ENCODE measurements around the gene SLC5A9.
"Not testable (repeated sequence)": the region's sequence is repeated elsewhere in the genome, so short reads cannot be mapped to it uniquely, and the experiment has no call there.

Gene SLC5A9

GRCh38 chr1:48214366-48214765, 8.2 kb upstream of the SLC5A9 start:
- DNase-seq (ENCODE audit: low spot score), result not testable (repeated sequence)

DNA sequence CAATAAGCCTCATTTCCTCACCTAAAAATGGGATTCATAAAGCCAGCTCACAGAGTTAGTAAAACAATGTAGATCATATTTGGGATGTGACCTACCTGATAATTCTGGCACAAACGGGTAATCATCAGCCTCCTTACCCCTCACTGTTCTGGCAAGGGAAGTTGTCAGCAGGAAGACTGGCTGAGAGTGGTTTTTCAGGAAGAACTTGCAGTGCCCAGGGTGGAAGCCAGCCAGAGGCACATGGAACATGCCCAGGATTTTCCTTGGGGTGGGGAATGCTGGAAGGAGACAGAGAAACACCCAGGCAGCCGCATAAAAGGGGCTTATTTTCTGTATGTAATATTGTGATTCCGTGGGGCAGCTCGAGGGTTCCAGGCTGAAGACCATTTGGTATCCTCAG, 7.7 kb upstream of the SLC5A9 start:
- DNase-seq (ENCODE audit: low spot score), result no peak

DNA sequence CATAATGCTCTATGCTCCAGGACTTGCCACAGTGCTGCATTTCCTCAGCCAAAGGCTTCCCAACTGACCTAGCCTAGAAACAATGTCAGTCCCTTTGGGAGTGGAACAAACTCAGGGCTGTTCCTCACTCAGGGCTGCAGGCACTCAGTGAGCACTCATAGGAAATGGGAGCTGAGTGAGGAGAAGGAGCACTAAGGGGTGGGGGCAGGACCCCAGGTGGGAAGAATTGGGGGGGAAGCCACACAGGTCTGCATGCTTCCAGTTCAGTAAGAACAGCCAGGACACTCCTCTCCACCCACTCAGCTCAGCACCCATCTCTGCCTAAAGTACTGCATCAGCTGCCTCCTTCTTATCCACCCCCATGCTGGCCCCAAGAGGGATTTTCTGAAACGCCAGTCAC, 7.3 kb upstream of the SLC5A9 start:
- DNase-seq (ENCODE audit: low spot score), result no peak

GRCh38 chr1:48215889-48216288, 6.6 kb upstream of the SLC5A9 start:
- DNase-seq (ENCODE audit: low spot score), result no peak

DNA sequence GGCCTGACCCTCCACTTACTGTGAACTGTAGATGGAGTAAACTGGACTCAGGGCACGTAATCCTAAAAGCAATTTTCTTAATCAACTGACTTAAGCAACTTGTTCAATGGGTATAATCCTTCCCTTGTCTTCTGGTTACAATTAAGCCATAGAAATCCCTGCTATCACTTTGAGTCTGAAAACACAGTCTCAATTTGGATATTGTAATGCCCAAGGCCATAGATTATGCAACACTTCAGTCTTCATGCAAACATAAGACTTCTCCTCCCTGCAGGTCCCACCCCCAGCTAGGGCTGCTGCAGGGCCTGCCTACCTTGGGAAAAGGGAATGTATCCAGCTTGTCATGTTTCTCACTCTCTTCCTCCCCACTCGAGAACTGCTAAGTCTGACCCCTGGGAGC, 6.2 kb upstream of the SLC5A9 start:
- no peak for DNase-seq (ENCODE audit: low spot score)

- no peak for DNase-seq (ENCODE audit: low spot score)
Observed at GRCh38 chr1:48216941-48217340, 5.6 kb upstream of the SLC5A9 start.

DNA sequence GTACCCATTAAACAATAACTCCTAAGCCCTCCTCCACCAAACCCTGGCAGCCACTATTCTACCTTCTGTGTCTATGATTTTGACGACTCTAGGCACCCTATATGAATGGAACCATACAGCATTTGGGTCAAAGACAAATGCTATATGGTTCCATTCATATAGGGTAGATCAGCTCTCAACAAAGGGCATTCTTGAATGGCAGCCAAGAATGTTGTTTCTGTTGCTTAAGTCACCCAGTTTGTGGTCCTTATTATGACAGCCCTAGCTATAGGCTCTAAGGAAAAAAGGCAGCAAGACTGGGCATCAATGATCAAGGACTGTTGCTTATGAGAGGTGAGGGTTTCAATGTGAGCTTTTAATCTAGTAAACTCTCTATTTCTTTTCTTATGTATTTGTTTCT, 4.7 kb upstream of the SLC5A9 start:
- DNase-seq (ENCODE audit: low spot score), result no peak

DNA sequence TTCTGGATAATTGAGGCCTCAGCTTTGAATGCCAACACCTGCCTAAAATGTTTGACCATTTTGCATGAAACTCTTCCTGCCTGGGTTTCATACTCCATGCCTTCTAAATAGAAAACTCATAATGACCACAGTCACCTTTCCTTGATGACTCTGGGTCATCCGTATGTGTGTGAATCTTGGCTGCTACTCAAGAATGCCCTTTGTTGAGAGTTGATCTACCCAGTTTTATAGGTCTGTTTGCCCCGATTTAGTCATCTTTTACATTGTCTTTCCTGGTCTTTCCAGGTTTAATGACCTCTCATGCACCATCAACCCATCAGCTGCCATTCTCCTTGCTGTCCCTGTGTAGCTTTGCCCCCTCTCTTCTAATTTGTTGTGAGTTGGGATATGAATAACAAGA, 2.7 kb upstream of the SLC5A9 start:
- DNase-seq (ENCODE audit: low spot score), result no peak

DNA sequence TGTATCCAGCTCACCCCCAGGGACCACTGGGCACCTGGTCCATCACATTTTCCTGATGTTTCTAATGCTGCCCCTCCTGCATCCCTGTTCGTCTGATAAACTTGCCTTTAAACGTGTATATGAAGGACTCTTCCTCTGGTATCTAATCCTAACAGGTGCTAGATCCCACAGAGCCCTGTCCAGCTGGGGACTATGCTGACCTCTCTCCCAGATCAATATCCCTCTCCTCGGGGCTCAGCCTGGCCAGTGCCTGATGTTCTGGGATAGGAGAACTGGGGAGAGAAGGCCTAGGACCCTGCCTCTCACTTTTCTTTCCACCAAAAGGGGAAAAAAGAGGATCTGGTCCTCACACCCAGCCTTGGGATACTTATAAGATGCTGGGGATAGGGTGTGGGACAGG, 1.4 kb upstream of the SLC5A9 start:
- no peak for DNase-seq (ENCODE audit: low spot score)

- DNase-seq (ENCODE audit: low spot score), result no peak
Observed at GRCh38 chr1:48221657-48222056, 859 bp upstream of the SLC5A9 start.

DNA sequence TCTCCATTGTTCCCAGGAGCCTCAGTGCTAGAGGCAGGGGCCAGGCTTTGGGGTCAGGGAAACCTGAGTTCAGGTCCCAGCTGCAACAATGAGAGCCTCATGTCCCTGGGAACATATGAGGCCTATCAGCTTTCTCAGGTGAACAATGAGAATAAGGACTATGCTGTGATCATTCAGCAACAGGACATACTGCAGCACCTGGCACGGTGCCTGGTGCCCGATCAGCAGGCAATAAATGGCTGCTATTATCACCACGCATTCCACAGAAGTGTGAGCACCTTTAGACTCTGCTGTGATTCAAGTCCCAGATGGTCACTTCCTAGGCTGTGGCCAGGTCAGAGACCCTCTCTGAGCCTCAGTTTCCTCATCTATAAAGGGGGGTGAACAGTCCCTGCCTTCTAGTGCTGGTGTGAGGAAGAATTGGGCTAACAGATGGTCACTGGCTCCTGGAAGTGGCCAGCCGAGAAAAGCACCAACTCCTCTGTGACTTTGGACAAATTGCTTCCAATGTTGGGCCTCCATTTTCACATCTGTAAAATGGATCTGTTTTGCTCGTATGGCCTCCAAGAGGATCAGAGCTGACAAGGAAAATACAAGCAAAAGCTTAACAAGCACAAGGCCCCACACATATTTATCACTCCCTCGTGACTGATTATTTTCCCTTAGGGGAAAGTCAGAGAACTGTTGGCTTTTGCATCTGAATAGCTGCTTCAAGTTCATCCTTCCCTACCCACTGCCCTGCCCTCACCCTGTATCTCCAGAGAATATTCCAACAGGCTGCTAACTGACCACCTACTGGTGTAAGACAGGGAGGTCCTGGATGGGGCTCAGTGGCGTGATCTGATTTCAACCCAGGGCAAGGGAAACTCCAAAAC, 1.1 kb downstream of the SLC5A9 start:
- DNase-seq (ENCODE audit: low spot score), result no peak

- DNase-seq (ENCODE audit: low spot score), result no peak
Observed at GRCh38 chr1:48224791-48225190, 2.3 kb downstream of the SLC5A9 start.

GRCh38 chr1:48225579-48225978, 3.1 kb downstream of the SLC5A9 start:
- DNase-seq (ENCODE audit: low spot score), result no peak

DNA sequence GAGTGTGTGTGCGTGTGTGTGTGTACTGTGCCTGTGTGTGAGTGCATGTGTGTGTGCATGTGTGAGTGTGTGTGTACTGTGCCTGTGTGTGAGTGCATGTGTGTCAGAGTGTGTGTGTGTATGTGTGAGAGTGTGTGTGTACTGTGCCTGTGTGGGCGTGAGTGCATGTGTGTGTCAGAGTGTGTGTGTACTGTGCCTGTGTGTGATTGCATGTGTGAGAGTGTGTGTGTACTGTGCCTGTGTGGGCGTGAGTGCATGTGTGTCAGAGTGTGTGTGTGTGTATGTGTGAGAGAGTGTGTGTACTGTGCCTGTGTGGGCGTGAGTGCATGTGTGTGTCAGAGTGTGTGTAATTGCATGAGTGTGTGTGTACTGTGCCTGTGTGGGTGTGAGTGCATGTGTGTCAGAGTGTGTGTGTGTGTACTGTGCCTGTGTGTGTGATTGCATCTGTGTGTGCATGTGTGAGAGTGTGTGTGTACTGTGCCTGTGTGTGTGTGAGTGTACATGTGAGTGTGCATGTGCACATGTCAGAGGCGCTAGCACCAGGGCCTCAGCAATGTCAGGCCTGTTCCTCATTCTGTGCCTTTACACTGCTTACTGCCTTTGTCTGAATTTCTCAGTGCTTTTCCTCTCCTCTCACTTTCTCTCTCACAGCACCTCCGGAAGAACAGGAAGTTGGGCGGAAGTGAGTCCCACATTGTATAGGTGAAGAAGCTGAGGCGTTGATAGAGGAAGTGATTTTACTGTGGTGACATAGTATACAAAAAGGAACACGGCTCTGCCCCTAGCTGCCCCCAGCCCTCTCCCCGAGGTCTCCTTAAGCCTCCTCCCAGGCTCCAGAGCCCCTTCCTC, 4.9 kb downstream of the SLC5A9 start:
- no peak for DNase-seq (ENCODE audit: low spot score)

DNA sequence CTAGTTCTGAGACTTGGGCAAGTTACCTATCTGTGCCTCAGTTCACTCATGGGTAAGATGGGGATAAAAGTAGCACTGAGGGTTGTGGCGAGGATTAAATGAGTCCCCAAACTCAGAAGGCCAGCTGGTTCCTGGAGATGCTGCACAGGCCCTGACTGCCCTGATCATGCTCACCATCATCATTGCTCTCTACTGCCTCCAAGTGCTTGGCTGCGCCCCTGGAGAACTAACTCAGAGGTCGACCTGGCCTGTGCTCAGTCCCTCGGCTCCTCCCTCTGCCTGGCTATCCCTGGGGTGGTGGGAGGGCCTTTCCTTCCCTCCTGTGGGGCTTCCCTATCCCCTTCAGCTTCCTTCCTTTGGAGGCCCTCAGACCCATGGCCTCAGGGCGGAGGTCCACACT, 5.6 kb downstream of the SLC5A9 start:
- DNase-seq (ENCODE audit: low spot score), result no peak

- no peak for DNase-seq (ENCODE audit: low spot score)
Observed at GRCh38 chr1:48229317-48229716, 6.8 kb downstream of the SLC5A9 start.

GRCh38 chr1:48230236-48230635, 7.7 kb downstream of the SLC5A9 start:
- DNase-seq (ENCODE audit: low spot score), result no peak

DNA sequence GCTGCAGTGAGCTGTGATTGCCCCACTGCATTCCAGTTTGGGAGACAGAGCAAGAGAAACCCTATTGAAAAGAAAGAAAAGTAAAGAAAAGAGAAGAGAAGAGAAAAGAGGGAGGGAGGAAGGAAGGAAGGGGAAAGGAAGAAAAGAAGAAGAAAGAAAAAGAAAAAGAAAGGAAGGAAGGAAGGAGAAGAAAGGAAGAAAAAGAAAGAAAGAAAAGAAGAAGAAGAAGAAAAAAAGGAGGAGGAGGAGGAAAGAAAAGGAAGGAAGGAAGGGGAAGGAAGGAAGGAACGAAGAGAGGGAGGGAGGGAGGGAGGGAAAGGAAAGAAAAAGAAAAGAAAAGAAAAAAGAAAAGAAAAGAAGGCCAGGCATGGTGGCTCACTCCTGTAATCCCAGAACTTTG, 10.2 kb downstream of the SLC5A9 start:
- DNase-seq (ENCODE audit: low spot score), result no peak

DNA sequence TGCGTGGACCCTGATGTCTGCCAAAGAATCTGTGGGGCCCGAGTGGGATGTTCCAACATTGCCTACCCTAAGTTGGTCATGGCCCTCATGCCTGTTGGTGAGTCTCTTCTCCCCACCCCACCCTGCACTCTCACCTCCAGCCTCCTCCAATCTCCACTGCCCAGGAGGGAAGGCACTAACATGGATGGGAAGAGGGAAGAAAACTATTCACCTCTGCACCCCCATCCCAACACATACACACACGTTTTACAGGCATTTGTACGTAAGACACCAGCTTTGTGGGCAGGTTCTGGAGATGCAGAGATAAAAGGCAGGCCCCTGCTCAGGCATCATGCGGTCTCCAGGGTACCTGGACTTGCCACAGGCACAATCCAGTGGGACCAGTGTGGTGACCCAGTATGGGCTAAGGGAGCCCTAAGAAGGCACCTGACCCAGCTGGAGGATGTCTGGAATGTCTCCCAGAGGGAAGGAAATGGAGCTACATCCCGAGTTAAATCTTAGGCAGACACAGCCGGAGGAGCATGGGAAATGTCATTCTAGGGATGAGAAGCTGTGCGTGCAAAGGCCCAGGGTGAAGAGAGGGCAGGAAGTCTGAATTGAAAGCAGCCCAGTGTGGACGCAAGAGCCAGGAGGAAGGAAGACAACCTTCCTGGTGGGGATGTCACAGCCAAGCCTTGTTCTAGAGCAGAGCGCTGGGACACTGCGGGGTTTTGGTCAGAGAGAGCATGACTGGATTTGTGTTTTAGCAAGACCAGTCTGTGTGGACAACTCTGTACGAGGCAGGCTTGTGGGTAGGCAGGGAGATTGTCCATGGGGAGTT, 11.4 kb downstream of the SLC5A9 start:
- no peak for DNase-seq (ENCODE audit: low spot score)

DNA sequence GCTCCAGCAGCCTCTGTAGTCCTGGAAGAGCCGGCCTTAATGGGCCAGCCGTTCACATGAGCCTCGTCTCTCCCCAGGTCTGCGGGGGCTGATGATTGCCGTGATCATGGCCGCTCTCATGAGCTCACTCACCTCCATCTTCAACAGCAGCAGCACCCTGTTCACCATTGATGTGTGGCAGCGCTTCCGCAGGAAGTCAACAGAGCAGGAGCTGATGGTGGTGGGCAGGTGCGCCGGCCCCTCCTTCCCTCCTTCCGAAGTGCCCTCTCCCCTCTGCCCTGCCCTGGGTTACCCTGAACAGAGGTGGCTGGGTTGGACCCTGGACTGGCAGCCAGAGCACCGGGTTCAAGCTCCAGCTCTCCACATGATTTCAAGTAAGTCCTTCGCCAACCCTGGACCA, 13.1 kb downstream of the SLC5A9 start:
- DNase-seq (ENCODE audit: low spot score), result no peak

- DNase-seq (ENCODE audit: low spot score), result peak; percentile 75
Observed at GRCh38 chr1:48236716-48237470, 14.4 kb downstream of the SLC5A9 start.
